ENCODE data around the gene UNC13D. TPM values are rescaled to one million over a fixed set of nuclear protein-coding genes. Genes with fewer than 3 reads are reported as not detected.
A peak's percentile ranks its signal among the peaks of the same experiment; 100 is the strongest.

The UNC13D gene
- total RNA-seq, 2 experiments from 2014 or later: 136 to 144 TPM

- intact Hi-C loops (cut with micrococcal nuclease): no loop called here
- Mint-ChIP-seq H3K4me3 (no peak overlapping the region), H3K27me3 (no peaks in the 10 kb centered on the region), H3K9me3 (no peaks in the 10 kb centered on the region), H3K27ac (no peak overlapping the region), H3K4me1 (ENCODE audit: low read depth) (peaks cover 11% of the 10 kb centered on the region), H3K36me3 (ENCODE audit: low read depth) (no peaks in the 10 kb centered on the region)
- ChIA-PET CTCF (interaction anchor here (0.7 to 1.7 kb wide), 3 partner anchors 18 to 21 kb away, joined by 3 to 5 read pairs (median 3); no protein-coding TSS in a partner anchor), POLR2A (interaction anchor here (0.8 to 1.2 kb wide), 2 partner anchors 11 to 22 kb away, joined by 3 to 4 read pairs; no protein-coding TSS in a partner anchor)
- TF ChIP-seq CTCF (IDR thresholded peaks at IDR 0.05): no peak
- no peak for DNase-seq
- ATAC-seq: no peak
These were observed 35.7 kb downstream of the UNC13D start for GRCh38 chr17:75808549-75808904.

GRCh38 chr17:75807861-75808260 is 36.3 kb downstream of the UNC13D start:
- intact Hi-C loops (cut with micrococcal nuclease): no loop called here
- Mint-ChIP-seq H3K4me1 (ENCODE audit: low read depth) (peaks cover 15% of the 10 kb centered on the region), H3K27me3 (no peaks in the 10 kb centered on the region), H3K36me3 (ENCODE audit: low read depth) (no peaks in the 10 kb centered on the region), H3K4me3 (no peak overlapping the region), H3K9me3 (no peaks in the 10 kb centered on the region), H3K27ac (no peak overlapping the region)
- no peak for TF ChIP-seq CTCF (IDR thresholded peaks at IDR 0.05)
- no peak for DNase-seq
- POLR2A ChIA-PET: interaction anchor here (0.8 to 1.2 kb wide), 2 partner anchors 10 to 22 kb away, joined by 3 to 4 read pairs; no protein-coding TSS in a partner anchor
- CTCF ChIA-PET: interaction anchor here (0.7 to 1.7 kb wide), 3 partner anchors 19 to 52 kb away, joined by 3 to 5 read pairs (median 3); no protein-coding TSS in a partner anchor
- ATAC-seq: no peak

DNA sequence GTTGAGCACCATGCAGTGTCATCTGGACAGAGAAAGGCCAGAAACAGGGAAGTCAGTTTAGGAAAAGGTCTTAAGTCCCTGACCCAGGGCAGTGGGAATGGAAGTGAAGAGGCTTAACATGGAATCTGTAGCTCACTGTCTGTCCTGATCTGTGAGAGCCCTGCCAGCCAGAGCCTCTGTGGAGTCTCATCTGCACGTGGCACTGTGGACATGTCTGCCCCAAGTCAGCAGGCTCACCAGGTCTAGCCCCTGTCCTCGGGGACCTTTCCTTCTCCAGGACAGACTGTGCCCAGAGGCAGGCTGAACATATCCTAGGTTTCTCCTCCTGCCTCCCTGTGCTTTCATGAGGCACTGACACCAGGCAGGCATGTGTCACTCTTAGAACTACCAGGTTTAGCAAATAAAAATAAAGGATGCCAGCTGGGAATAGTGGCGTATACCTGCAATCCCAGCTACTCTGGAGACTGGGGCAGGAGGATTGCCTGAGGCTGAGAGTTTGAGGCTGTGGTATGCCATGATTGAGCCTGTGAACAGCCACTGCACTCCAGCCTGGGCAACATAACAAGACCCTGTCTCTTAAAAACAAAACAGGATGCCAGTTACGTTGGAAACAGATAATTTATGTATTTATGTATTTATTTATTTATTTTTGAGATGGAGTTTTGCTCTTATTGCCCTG is 37.2 kb downstream of the UNC13D start:
- Mint-ChIP-seq H3K27me3 (no peaks in the 10 kb centered on the region), H3K27ac (no peak overlapping the region), H3K4me3 (no peak overlapping the region), H3K9me3 (no peaks in the 10 kb centered on the region), H3K36me3 (ENCODE audit: low read depth) (no peaks in the 10 kb centered on the region), H3K4me1 (ENCODE audit: low read depth) (peaks cover 18% of the 10 kb centered on the region)
- ATAC-seq: no peak
- CTCF ChIA-PET: interaction anchor here (1.7 kb wide), 1 partner anchor 20 kb away, joined by 5 read pairs; no protein-coding TSS in a partner anchor
- intact Hi-C loops (cut with micrococcal nuclease): no loop called here
- no peak for TF ChIP-seq CTCF (IDR thresholded peaks at IDR 0.05)
- POLR2A ChIA-PET: interaction anchor here (0.6 to 1.2 kb wide), 2 partner anchors 21 to 60 kb away, joined by 3 to 4 read pairs; no protein-coding TSS in a partner anchor
- DNase-seq: no peak

- ChIA-PET CTCF (interaction anchor here (0.7 to 1.8 kb wide), 7 partner anchors 10 to 58 kb away, joined by 3 to 7 read pairs (median 4); no protein-coding TSS in a partner anchor), POLR2A (interaction anchor here (0.7 to 1.5 kb wide), 6 partner anchors 13 to 177 kb away, joined by 3 to 5 read pairs (median 4); partner anchors contain the start of gene UNK)
- DNase-seq: no peak
- ATAC-seq: no peak
- Mint-ChIP-seq H3K4me3 (no peak overlapping the region), H3K36me3 (ENCODE audit: low read depth) (peaks cover 7% of the 10 kb centered on the region), H3K27ac (no peak overlapping the region), H3K27me3 (no peaks in the 10 kb centered on the region), H3K4me1 (ENCODE audit: low read depth) (peaks cover 18% of the 10 kb centered on the region), H3K9me3 (no peaks in the 10 kb centered on the region)
- TF ChIP-seq CTCF (IDR thresholded peaks at IDR 0.05): no peak
- intact Hi-C loops (cut with micrococcal nuclease): no loop called here
These were observed 40.3 kb downstream of the UNC13D start for GRCh38 chr17:75803883-75804282.

GRCh38 chr17:75799402-75799801 is 44.8 kb downstream of the UNC13D start:
- H3K27ac Mint-ChIP-seq: peak overlapping the region; percentile 0
- H3K4me1 Mint-ChIP-seq (ENCODE audit: low read depth): peaks cover 14% of the 10 kb centered on the region
- H3K27me3 Mint-ChIP-seq: no peaks in the 10 kb centered on the region
- intact Hi-C loops (cut with micrococcal nuclease): no loop called here
- no peak overlapping the region for H3K4me3 Mint-ChIP-seq
- DNase-seq: no peak
- ATAC-seq: no peak
- peaks cover 13% of the 10 kb centered on the region for H3K36me3 Mint-ChIP-seq (ENCODE audit: low read depth)
- CTCF ChIA-PET: interaction anchor here (1.0 kb wide), 1 partner anchor 28 kb away, joined by 3 read pairs; no protein-coding TSS in a partner anchor
- no peaks in the 10 kb centered on the region for H3K9me3 Mint-ChIP-seq
- POLR2A ChIA-PET: interaction anchor here (0.8 to 1.9 kb wide), 6 partner anchors 8 to 28 kb away, joined by 3 to 4 read pairs (median 3); no protein-coding TSS in a partner anchor
- TF ChIP-seq CTCF (IDR thresholded peaks at IDR 0.05): no peak
